SU-DHL-6 (cell line): ENCODE results near the gene SLC25A26.
"Not testable (repeated sequence)": the region's sequence is repeated elsewhere in the genome, so short reads cannot be mapped to it uniquely, and the experiment has no call there.

Experiments
- EZH2phosphoT487 ChIP-seq: fragments of 200-600 bp; sonication (generic), shearing (Covaris generic); conservative IDR thresholded peaks from 2 replicates; pipeline ENCODE4 v1.6.1; 2018; ENCODE audit warnings: mild to moderate bottlenecking, antibody characterized with exemption, low read length, moderate library complexity, mixed read lengths
- TF ChIP-seq, protein P1 (sequence below): fragments of 200-600 bp; sonication (generic); IDR thresholded peaks from one replicate; pipeline ENCODE4 v1.5.1; 2017; ENCODE audit warnings: antibody characterized with exemption, mild to moderate bottlenecking, low read length, moderate library complexity; ENCODE audit not compliant: insufficient read depth, poor library complexity, severe bottlenecking

DNA sequence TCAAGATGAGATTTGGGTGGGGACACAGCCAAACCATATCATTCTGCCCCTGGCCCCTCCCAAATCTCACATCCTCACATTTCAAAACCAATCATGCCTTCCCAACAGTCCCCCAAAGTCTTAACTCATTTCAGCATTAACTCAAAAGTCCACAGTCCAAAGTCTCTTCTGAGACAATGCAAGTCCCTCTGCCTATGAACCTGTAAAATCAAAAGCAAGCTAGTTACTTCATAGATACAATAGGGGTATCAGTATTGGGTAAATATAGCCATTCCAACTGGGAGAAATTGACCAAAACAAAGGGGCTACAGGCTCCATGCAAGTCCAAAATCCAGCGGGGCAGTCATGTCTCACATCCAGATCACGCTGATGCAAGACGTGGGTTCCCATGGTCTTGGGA is 200.3 kb downstream of the SLC25A26 start:
- TF ChIP-seq, protein P1, sequence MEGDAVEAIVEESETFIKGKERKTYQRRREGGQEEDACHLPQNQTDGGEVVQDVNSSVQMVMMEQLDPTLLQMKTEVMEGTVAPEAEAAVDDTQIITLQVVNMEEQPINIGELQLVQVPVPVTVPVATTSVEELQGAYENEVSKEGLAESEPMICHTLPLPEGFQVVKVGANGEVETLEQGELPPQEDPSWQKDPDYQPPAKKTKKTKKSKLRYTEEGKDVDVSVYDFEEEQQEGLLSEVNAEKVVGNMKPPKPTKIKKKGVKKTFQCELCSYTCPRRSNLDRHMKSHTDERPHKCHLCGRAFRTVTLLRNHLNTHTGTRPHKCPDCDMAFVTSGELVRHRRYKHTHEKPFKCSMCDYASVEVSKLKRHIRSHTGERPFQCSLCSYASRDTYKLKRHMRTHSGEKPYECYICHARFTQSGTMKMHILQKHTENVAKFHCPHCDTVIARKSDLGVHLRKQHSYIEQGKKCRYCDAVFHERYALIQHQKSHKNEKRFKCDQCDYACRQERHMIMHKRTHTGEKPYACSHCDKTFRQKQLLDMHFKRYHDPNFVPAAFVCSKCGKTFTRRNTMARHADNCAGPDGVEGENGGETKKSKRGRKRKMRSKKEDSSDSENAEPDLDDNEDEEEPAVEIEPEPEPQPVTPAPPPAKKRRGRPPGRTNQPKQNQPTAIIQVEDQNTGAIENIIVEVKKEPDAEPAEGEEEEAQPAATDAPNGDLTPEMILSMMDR: not testable (repeated sequence)
- not testable (repeated sequence) for TF ChIP-seq EZH2phosphoT487
